HG03196 (cell line): ENCODE results near the gene ERFE.

ENCODE experiments used
- ATAC-seq: cut with Tn5 transposase; IDR thresholded peaks from one replicate; pipeline ENCODE4 v1.9.1; 2021; ENCODE audit not compliant: unreplicated experiment

Gene ERFE

GRCh38 chr2:238138331-238139195, 20.2 kb upstream of the ERFE start, which contains the start of gene KLHL30:
KLHL30 (plus strand) TSS chr2:238138668; CDS start chr2:238140755, 2,087 bp downstream.
- ATAC-seq = no peak

- no peak for ATAC-seq
These were observed 19.4 kb upstream of the ERFE start for GRCh38 chr2:238139196-238140039.

- ATAC-seq = no peak
These were observed 18.7 kb upstream of the ERFE start for GRCh38 chr2:238140040-238140439.

- ATAC-seq = no peak
These were observed 17.8 kb upstream of the ERFE start for GRCh38 chr2:238140721-238141540.

- ATAC-seq = no peak
These were observed 17.0 kb upstream of the ERFE start for GRCh38 chr2:238141541-238142318.

- no peak for ATAC-seq
These were observed 16.2 kb upstream of the ERFE start for GRCh38 chr2:238142382-238143205.

- ATAC-seq = no peak
These were observed 15.4 kb upstream of the ERFE start for GRCh38 chr2:238143239-238143951.

- no peak for ATAC-seq
These were observed 14.5 kb upstream of the ERFE start for GRCh38 chr2:238144262-238144661.

- ATAC-seq = no peak
These were observed 13.7 kb upstream of the ERFE start for GRCh38 chr2:238145046-238145445.

- ATAC-seq = no peak
These were observed 12.9 kb upstream of the ERFE start for GRCh38 chr2:238145851-238146250.

- no peak for ATAC-seq
These were observed 11.8 kb upstream of the ERFE start for GRCh38 chr2:238146884-238147544.

GRCh38 chr2:238148981-238149380, 9.8 kb upstream of the ERFE start:
- ATAC-seq = no peak

- no peak for ATAC-seq
These were observed 8.8 kb upstream of the ERFE start for GRCh38 chr2:238149841-238150572.

GRCh38 chr2:238150686-238151085, 8.1 kb upstream of the ERFE start:
- ATAC-seq = no peak

GRCh38 chr2:238151205-238151604, 7.6 kb upstream of the ERFE start:
- ATAC-seq = no peak

GRCh38 chr2:238151628-238152235, 7.0 kb upstream of the ERFE start:
- no peak for ATAC-seq
